ENCODE data around the gene CNDP2. TPM values are rescaled to one million over a fixed set of nuclear protein-coding genes. Genes with fewer than 3 reads are reported as not detected.
"Not testable (repeated sequence)": the region's sequence is repeated elsewhere in the genome, so short reads cannot be mapped to it uniquely, and the experiment has no call there.

CNDP2 gene
- total RNA-seq, 1 donor from 2014 or later = 213 TPM

GRCh38 chr18:74519320-74520095, 23.3 kb downstream of the CNDP2 start:
- no peak for TF ChIP-seq CTCF (IDR thresholded peaks at IDR 0.05)
- Histone ChIP-seq H3K4me1 (no peaks in the 10 kb centered on the region), H3K9me3 (no peaks in the 10 kb centered on the region), H3K4me3 (no peak overlapping the region), H3K36me3 (peaks cover 71% of the 10 kb centered on the region), H3K27me3 (no peaks in the 10 kb centered on the region), H3K27ac (no peak overlapping the region)
- intact Hi-C loops (cut with DNase I) = no loop called here
- ATAC-seq = no peak
- peak; percentile 43 for DNase-seq

DNA sequence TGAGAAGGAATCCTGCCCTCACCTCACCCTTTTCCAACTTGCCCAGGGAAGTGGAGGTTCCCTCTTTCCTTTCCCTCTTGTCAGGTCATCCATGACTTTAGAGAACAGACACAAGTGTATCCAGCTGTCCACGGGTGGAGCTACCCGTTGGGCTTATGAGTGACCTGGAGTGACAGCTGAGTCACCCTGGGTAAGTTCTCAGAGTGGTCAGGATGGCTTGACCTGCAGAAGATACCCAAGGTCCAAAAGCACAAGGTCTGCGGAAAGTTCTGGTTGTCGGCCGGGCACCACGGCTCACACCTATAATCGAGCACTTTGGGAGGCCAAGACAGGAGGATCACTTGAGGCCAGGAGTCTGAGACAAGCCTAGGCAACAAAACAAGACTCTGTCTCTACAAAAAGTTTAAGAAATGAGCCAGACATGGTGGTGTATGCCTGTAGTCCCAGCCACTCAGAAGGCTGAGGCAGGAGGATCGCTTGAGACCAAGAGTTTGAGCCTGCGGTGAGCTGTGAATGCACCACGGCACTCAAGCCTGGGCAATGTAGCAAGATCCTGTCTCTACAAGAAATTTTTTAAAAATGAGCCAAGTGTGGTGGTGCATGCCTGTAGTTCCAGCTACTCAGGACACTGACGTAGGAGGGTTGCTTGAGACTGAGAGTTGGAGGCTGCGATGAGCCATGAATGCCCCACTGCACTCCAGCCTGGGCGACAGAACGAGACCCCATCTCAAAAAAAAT, 24.1 kb downstream of the CNDP2 start:
- intact Hi-C loops (cut with DNase I) = no loop called here
- DNase-seq = no peak
- Histone ChIP-seq H3K27me3 (no peaks in the 10 kb centered on the region), H3K36me3 (peaks cover 66% of the 10 kb centered on the region), H3K27ac (no peak overlapping the region), H3K9me3 (no peaks in the 10 kb centered on the region), H3K4me1 (no peaks in the 10 kb centered on the region), H3K4me3 (no peak overlapping the region)
- no peak for TF ChIP-seq CTCF (IDR thresholded peaks at IDR 0.05)
- no peak for ATAC-seq

DNA sequence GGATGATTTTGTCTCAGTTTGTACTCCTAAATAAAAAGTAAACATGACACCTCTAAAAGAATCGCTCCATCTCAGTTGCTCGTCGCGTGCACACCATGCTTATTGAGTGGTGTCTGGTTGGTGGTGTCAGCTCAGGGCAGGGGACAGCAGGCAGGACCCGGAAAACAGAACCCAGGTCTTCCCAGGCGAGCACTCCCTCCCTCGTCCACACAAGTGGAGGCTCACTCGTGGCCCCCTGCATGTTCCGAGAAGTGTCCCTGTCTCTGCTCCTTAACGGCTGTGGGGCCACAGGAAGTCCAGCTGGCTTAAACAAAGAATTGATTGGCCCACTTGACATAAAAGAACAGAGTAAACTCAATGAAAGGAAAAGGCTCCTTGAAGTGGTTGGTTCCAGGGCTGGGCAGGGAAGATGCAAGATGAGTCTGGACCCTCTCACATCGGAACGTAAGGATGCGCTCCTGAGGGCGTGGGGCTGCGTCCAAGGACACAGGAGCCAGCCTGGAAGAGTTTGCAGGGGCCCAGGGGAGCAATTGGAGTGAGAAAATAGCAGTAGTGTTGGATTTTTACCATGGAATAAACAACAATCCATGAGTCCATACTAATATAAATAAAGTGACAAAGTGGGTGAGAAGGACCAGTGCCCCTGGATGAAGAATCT, 25.0 kb downstream of the CNDP2 start:
- ATAC-seq (no peak), DNase-seq (peak; percentile 54)
- Histone ChIP-seq H3K36me3 (peaks cover 56% of the 10 kb centered on the region), H3K9me3 (no peaks in the 10 kb centered on the region), H3K4me1 (no peaks in the 10 kb centered on the region), H3K4me3 (no peak overlapping the region), H3K27ac (no peak overlapping the region), H3K27me3 (no peaks in the 10 kb centered on the region)
- intact Hi-C loops (cut with DNase I) = no loop called here
- TF ChIP-seq CTCF (IDR thresholded peaks at IDR 0.05) = no peak

- DNase-seq (peak; percentile 57), ATAC-seq (no peak)
- Histone ChIP-seq H3K4me3 (no peak overlapping the region), H3K4me1 (no peaks in the 10 kb centered on the region), H3K36me3 (peaks cover 39% of the 10 kb centered on the region), H3K27ac (no peak overlapping the region), H3K27me3 (no peaks in the 10 kb centered on the region), H3K9me3 (no peaks in the 10 kb centered on the region)
- intact Hi-C loops (cut with DNase I) = no loop called here
- no peak for TF ChIP-seq CTCF (IDR thresholded peaks at IDR 0.05)
Observed at GRCh38 chr18:74522635-74523548, 26.7 kb downstream of the CNDP2 start.

GRCh38 chr18:74524097-74524496, 27.9 kb downstream of the CNDP2 start:
- H3K4me3 ChIP-seq = no peak overlapping the region
- H3K27me3 ChIP-seq = no peaks in the 10 kb centered on the region
- H3K36me3 ChIP-seq = peaks cover 27% of the 10 kb centered on the region
- no peak for TF ChIP-seq CTCF (IDR thresholded peaks at IDR 0.05)
- DNase-seq = peak; percentile 37
- no peak overlapping the region for H3K27ac ChIP-seq
- no peaks in the 10 kb centered on the region for H3K4me1 ChIP-seq
- H3K9me3 ChIP-seq = no peaks in the 10 kb centered on the region
- ATAC-seq = peak; percentile 29
- intact Hi-C loops (cut with DNase I) = no loop called here

DNA sequence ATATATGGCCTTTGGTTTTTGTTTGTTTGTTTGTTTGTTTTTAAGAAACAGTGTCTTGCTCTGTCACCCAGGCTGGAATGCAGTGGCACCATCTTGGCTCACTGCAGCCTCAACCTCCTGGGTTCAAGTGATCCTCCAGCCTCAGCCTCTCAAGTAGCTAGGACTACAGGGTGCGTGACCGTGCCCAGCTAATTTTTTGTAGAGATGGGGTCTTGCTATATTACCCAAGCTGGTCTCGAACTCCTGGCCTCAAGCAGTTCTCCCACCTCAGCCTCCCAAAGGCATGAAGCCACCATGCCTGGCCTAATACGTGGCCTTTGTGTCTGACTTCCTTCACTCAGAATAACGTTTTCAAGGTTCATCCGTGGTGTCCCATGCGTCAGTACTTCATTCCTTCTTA, 28.8 kb downstream of the CNDP2 start:
- H3K27me3 ChIP-seq; intact Hi-C loops (cut with DNase I); H3K4me1 ChIP-seq; ATAC-seq; H3K4me3 ChIP-seq; H3K27ac ChIP-seq; DNase-seq; H3K9me3 ChIP-seq: not testable (repeated sequence)
- H3K36me3 ChIP-seq = peaks cover 19% of the 10 kb centered on the region
